ELR (cell line): ENCODE results near the gene KLHL28.

ENCODE experiments used
- DNase-seq: peaks from one replicate; pipeline ENCODE4 v3.0.0-alpha.2; 2015; ENCODE audit warnings: low read depth

Gene KLHL28

GRCh38 chr14:44960146-44960545 lies 1.6 kb downstream of the KLHL28 start:
- DNase-seq, result peak; percentile 11

GRCh38 chr14:44959538-44959937 lies 2.2 kb downstream of the KLHL28 start:
- no peak for DNase-seq

- DNase-seq, result no peak
Observed at GRCh38 chr14:44956866-44957265, 4.9 kb downstream of the KLHL28 start.

GRCh38 chr14:44955528-44955927 lies 6.2 kb downstream of the KLHL28 start:
- DNase-seq, result no peak

GRCh38 chr14:44954750-44955149 lies 7.0 kb downstream of the KLHL28 start:
- DNase-seq, result no peak

GRCh38 chr14:44952391-44953110 lies 9.2 kb downstream of the KLHL28 start:
- DNase-seq, result no peak

GRCh38 chr14:44951051-44951450 lies 10.7 kb downstream of the KLHL28 start:
- DNase-seq, result no peak

- DNase-seq, result peak; percentile 17
Observed at GRCh38 chr14:44945264-44945663, 16.5 kb downstream of the KLHL28 start.

- no peak for DNase-seq
Observed at GRCh38 chr14:44944107-44944506, 17.6 kb downstream of the KLHL28 start.

- DNase-seq, result no peak
Observed at GRCh38 chr14:44942436-44942835, 19.3 kb downstream of the KLHL28 start.

- DNase-seq, result no peak
Observed at GRCh38 chr14:44941591-44941990, 20.2 kb downstream of the KLHL28 start.

- no peak for DNase-seq
Observed at GRCh38 chr14:44940944-44941343, 20.8 kb downstream of the KLHL28 start.

- DNase-seq, result no peak
Observed at GRCh38 chr14:44940211-44940610, 21.5 kb downstream of the KLHL28 start.

- DNase-seq, result no peak
Observed at GRCh38 chr14:44937547-44937946, 24.2 kb downstream of the KLHL28 start.

- no peak for DNase-seq
Observed at GRCh38 chr14:44935155-44935554, 26.6 kb downstream of the KLHL28 start.

- no peak for DNase-seq
Observed at GRCh38 chr14:44928793-44929192, 33.0 kb downstream of the KLHL28 start.

- DNase-seq, result no peak
Observed at GRCh38 chr14:44914849-44915248, 46.9 kb downstream of the KLHL28 start.

GRCh38 chr14:44912041-44912869 lies 49.5 kb downstream of the KLHL28 start:
- no peak for DNase-seq

- DNase-seq, result no peak
Observed at GRCh38 chr14:44910821-44911220, 50.9 kb downstream of the KLHL28 start.

- DNase-seq, result no peak
Observed at GRCh38 chr14:44901696-44902095, 60.1 kb downstream of the KLHL28 start.

GRCh38 chr14:44898551-44898950 lies 63.2 kb downstream of the KLHL28 start:
- DNase-seq, result peak; percentile 47

GRCh38 chr14:44897845-44898151 lies 63.9 kb downstream of the KLHL28 start:
- DNase-seq, result no peak

- peak; percentile 97 for DNase-seq
Observed at GRCh38 chr14:44897041-44897844, 64.5 kb downstream of the KLHL28 start.
